Right lobe of liver (tissue), 6 donors: ENCODE results near the gene DHX57. TPM values are rescaled to one million over a fixed set of nuclear protein-coding genes. Genes with fewer than 3 reads are reported as not detected.

Source experiments
- ATAC-seq, 4 donors: fragments of 200-7000 bp; cut with Tn5 transposase; one replicate each; pipeline ENCODE4 v1.9.1; 2020; ENCODE audit warnings: mild to moderate bottlenecking in 4 of 4, moderate library complexity in 4 of 4
- DNase-seq, 3 donors: peaks; one replicate each; pipeline ENCODE4 v3.0.0-alpha.2; 2020
- H3K27ac ChIP-seq, 3 donors: fragments of 200-600 bp; one replicate each; pipeline ENCODE4 v1.8.0; 2022
- H3K27me3 ChIP-seq, 2 donors: fragments of 200-600 bp; one replicate each; pipeline ENCODE4 v1.8.0; 2022
- H3K36me3 ChIP-seq, 4 donors: fragments of 200-600 bp; sonication (generic) in 1 of 4; one replicate each; pipeline versions ENCODE4 v1.5.1 to v1.8.0; 2017 to 2022; ENCODE audit warnings: control low read depth in 1 of 4
- H3K4me1 ChIP-seq, 4 donors: fragments of 200-600 bp; sonication (generic) in 1 of 4; one replicate each; pipeline versions ENCODE4 v1.5.1 to v1.8.0; 2017 to 2022; ENCODE audit warnings: control low read depth in 1 of 4
- H3K4me3 ChIP-seq, 3 donors: fragments of 200-600 bp; one replicate each; pipeline ENCODE4 v1.8.0; 2022
- H3K9me3 ChIP-seq, 4 donors: fragments of 200-600 bp; sonication (generic) in 1 of 4; one replicate each; pipeline versions ENCODE4 v1.5.1 to v1.8.0; 2017 to 2022; ENCODE audit warnings: control low read depth in 1 of 4
- POLR2A ChIP-seq: fragments of 450-650 bp; IDR thresholded peaks from one replicate; pipeline ENCODE4 v1.6.1; 2017; ENCODE audit warnings: antibody characterized with exemption, mild to moderate bottlenecking
- WGBS: methylation state at CpG from one replicate; pipeline ENCODE4 v1.1.6; 2018; ENCODE audit warnings: low coverage, low lambda C conversion rate; ENCODE audit not compliant: insufficient coverage; ENCODE audit errors: missing lambda C conversion rate; 5-methylcytosine and 5-hydroxymethylcytosine counted together
- intact Hi-C, 2 donors: fragments of 100-400 bp; cut with DNase I; formaldehyde crosslinking; loops; one replicate each; pipeline versions ENCODE4 v1.11.2 to v1.14.1; 2022
- long read RNA-seq: library from polyadenylated mRNA; unstranded; transcript quantifications from one replicate; pipeline ENCODE4 v2.0.0, GENCODE V29; 2019
- total RNA-seq, 6 experiments: library from RNA; depleted of rRNA in 2 of 6; stranded (reverse); fragments of >200 nt in 2 of 6; fragmentation: NEBNext Ultra II Directional in 3 of 6; extraction: Animal tissue kit (Norgen Biotek cat#: 25700) in 3 of 6; gene quantifications; one replicate each; pipeline versions ENCODE4 v1.1.0 to v1.2.4, GENCODE V29; 2016 to 2023
- TF ChIP-seq, protein P1 (sequence below), 4 donors: fragments of 200-600 bp in 3 of 4; fragments of 450-650 bp in 1 of 4; IDR thresholded peaks; one replicate each; pipeline versions ENCODE4 v1.5.1 to v1.8.0; 2016 to 2022; ENCODE audit warnings: antibody characterized with exemption in 4 of 4, mild to moderate bottlenecking in 2 of 4
- donor health status: DM: no; HTN: yes; CAD: no.
- donor health status: DM: no; HTN: no; CAD: no.
- donor health status: DM: no; HTN: no; CAD: no.
- donor health status: DM: no; HTN: yes; CAD: no.
- donor health status: DM: no; HTN: yes; CAD: no.

DHX57 gene, protein sequence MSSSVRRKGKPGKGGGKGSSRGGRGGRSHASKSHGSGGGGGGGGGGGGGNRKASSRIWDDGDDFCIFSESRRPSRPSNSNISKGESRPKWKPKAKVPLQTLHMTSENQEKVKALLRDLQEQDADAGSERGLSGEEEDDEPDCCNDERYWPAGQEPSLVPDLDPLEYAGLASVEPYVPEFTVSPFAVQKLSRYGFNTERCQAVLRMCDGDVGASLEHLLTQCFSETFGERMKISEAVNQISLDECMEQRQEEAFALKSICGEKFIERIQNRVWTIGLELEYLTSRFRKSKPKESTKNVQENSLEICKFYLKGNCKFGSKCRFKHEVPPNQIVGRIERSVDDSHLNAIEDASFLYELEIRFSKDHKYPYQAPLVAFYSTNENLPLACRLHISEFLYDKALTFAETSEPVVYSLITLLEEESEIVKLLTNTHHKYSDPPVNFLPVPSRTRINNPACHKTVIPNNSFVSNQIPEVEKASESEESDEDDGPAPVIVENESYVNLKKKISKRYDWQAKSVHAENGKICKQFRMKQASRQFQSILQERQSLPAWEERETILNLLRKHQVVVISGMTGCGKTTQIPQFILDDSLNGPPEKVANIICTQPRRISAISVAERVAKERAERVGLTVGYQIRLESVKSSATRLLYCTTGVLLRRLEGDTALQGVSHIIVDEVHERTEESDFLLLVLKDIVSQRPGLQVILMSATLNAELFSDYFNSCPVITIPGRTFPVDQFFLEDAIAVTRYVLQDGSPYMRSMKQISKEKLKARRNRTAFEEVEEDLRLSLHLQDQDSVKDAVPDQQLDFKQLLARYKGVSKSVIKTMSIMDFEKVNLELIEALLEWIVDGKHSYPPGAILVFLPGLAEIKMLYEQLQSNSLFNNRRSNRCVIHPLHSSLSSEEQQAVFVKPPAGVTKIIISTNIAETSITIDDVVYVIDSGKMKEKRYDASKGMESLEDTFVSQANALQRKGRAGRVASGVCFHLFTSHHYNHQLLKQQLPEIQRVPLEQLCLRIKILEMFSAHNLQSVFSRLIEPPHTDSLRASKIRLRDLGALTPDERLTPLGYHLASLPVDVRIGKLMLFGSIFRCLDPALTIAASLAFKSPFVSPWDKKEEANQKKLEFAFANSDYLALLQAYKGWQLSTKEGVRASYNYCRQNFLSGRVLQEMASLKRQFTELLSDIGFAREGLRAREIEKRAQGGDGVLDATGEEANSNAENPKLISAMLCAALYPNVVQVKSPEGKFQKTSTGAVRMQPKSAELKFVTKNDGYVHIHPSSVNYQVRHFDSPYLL (N-terminal part only)
- total RNA-seq = 1 to 10 TPM; 4.4 to 6.4 (median 4.9) TPM
- long read RNA-seq = 0 reads

DNA sequence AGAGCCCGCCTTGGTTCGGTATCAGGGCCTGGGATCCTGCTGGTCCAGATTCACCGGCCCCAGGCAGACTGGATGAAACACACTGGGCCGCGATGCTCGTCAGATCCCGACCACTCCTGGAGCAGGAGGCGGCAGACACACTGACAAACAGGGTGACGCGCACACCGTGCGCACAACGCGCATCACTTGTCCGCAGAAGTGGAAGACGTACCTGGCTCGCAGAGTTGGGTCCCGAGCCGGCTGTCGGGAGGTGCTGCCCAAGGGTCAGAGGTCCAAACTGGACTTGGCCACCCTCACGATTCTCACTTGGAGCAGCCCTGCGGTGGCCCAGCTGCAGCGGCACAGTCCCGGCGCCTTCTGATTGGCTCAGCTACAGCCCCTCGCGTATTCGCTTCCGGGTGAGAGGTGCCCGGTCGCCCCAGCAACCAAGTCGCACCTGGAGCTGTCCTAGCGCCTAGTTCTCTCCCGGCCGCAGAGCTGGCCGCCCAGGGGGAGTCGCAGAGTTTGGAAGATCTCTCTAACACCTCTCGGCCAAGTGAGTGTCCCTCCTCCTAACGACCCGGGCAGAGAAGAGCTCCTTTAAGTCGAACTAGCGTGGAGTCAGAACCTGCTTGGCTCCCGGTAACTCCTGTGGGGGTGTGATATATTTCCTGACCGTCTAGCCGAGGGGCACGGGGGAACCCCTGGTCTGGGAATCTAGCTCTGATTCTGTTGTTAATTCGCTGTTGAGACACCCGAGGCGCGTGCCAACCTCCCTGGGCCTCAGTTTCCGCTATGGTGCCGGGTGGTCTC is at the start of gene DHX57, which contains the start of gene MORN2:
TSS of gene DHX57 (minus strand) at position 359 of the 792 bp plus-strand sequence. CDS start 7,529 bp downstream, outside the sequence.
TSS of gene MORN2 (plus strand) at position 401 of the 792 bp plus-strand sequence.
- H3K4me3 ChIP-seq = peak within 1 kb of the TSS; percentile 61 to 83 (median 75)
- peaks cover 0 to 4% (median 0%) of the 10 kb centered on the region in 4 donors for H3K36me3 ChIP-seq
- TF ChIP-seq, protein P1, sequence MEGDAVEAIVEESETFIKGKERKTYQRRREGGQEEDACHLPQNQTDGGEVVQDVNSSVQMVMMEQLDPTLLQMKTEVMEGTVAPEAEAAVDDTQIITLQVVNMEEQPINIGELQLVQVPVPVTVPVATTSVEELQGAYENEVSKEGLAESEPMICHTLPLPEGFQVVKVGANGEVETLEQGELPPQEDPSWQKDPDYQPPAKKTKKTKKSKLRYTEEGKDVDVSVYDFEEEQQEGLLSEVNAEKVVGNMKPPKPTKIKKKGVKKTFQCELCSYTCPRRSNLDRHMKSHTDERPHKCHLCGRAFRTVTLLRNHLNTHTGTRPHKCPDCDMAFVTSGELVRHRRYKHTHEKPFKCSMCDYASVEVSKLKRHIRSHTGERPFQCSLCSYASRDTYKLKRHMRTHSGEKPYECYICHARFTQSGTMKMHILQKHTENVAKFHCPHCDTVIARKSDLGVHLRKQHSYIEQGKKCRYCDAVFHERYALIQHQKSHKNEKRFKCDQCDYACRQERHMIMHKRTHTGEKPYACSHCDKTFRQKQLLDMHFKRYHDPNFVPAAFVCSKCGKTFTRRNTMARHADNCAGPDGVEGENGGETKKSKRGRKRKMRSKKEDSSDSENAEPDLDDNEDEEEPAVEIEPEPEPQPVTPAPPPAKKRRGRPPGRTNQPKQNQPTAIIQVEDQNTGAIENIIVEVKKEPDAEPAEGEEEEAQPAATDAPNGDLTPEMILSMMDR (IDR thresholded peaks at IDR 0.05) = no peak
- peak; percentile 19 for TF ChIP-seq POLR2A
- intact Hi-C loops = no loop called here
- WGBS = 2% methylated on average over 17 of the region's 52 CpGs
- ATAC-seq (peak; percentile 99 to 100 (median 99)), DNase-seq (peak; percentile 93 to 97 (median 96))
- H3K4me1 ChIP-seq = peaks cover 0 to 3% (median 0%) of the 10 kb centered on the region in 4 donors
- H3K9me3 ChIP-seq = no peaks in the 10 kb centered on the region
- no peaks in the 10 kb centered on the region for H3K27me3 ChIP-seq
- peak within 1 kb of the TSS in 2 of 3 donors; percentile 28 to 56 for H3K27ac ChIP-seq

- Histone ChIP-seq H3K4me3 (no peak overlapping the region), H3K27me3 (no peaks in the 10 kb centered on the region), H3K36me3 (no peaks in the 10 kb centered on the region), H3K27ac (no peak overlapping the region), H3K4me1 (no peaks in the 10 kb centered on the region), H3K9me3 (no peaks in the 10 kb centered on the region)
- no peak for ATAC-seq
- intact Hi-C loops = no loop called here
- 89% methylated on average over 2 of the region's 2 CpGs for WGBS
- TF ChIP-seq, protein P1 (IDR thresholded peaks at IDR 0.05) = no peak
- no peak for TF ChIP-seq POLR2A
- no peak for DNase-seq
These were observed 47.2 kb upstream of the DHX57 start for GRCh38 chr2:38922902-38923301.

DNA sequence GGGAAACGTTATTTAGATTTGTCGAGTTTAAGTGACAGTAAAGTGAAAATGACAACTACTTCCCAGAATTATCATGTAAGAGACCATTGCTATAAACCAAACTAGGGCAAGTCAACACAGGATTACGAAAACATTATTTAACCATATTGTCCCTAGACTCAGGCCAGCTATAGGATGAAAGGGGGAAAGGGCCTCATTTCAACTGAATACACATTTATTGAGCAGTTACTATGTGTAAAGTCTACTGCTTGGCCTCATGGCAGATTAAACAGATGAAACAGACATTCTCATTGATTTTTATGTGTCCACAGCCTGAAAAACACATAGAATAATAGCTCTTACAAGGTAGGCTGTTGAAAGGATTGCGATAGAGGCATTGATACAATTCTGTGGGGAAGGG is 46.7 kb upstream of the DHX57 start:
- Histone ChIP-seq H3K4me3 (no peak overlapping the region), H3K27ac (no peak overlapping the region), H3K9me3 (no peaks in the 10 kb centered on the region), H3K36me3 (no peaks in the 10 kb centered on the region), H3K27me3 (no peaks in the 10 kb centered on the region), H3K4me1 (no peaks in the 10 kb centered on the region)
- DNase-seq (no peak), ATAC-seq (no peak)
- TF ChIP-seq, protein P1 (IDR thresholded peaks at IDR 0.05) = no peak
- no peak for TF ChIP-seq POLR2A
- 62% methylated on average over 4 of the region's 4 CpGs for WGBS
- intact Hi-C loops = no loop called here
